ENCODE data around the gene ZNF142. TPM values are rescaled to one million over a fixed set of nuclear protein-coding genes. Genes with fewer than 3 reads are reported as not detected.

The ZNF142 gene
- total RNA-seq, 1 donor = 23.4 TPM

DNA sequence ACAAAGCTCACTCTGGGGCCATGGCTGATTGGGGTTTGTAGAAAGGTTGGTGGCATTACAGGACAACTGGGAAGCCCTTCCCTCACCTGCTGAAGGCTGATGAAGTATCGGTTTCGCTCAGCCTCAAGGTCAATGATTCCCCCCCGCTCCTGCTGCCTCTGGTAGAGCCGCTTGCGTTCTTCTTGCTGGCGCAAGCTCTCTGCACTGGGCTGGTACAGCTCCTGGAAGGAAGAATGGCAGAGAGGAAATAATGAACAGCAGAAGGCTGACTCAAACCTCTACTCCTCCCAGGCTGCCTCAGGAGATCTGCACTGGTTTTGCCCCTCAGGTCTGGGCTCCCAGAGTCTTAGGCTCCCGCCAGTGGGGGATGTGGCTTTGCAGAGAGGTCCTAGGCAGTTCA lies 5.2 kb upstream of the ZNF142 start:
- no peaks in the 10 kb centered on the region for H3K9me3 ChIP-seq (ENCODE audit: low read depth, low read length)
- peaks cover 7% of the 10 kb centered on the region for H3K4me1 ChIP-seq (ENCODE audit: insufficient read depth, low read length)
- H3K27me3 ChIP-seq (ENCODE audit: insufficient read depth, low read length) = no peaks in the 10 kb centered on the region
- no peak overlapping the region for H3K4me3 ChIP-seq (ENCODE audit: low read length)

DNA sequence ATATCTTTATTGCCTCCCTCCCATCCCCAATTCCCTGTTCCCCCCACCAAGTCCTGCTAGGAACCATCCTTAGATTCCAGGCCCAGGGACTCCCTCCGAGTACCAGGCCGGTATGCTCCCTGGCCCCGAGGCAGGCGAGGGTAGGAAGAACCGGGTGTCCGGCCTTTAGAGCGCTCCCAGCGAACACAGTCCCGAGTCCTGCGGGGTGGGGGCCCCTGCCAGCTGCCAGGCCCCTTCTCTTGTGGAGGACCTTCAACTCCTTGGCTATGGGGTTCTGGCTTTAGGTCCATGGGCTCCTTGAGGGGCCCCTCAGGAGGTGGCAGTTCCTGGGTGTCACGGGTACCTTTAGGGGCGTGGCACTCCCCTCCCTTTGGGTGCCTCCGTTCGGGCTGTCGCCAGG lies 4.5 kb upstream of the ZNF142 start:
- Histone ChIP-seq H3K9me3 (ENCODE audit: low read depth, low read length) (no peaks in the 10 kb centered on the region), H3K4me3 (ENCODE audit: low read length) (no peak overlapping the region), H3K4me1 (ENCODE audit: insufficient read depth, low read length) (peaks cover 7% of the 10 kb centered on the region), H3K27me3 (ENCODE audit: insufficient read depth, low read length) (no peaks in the 10 kb centered on the region)

DNA sequence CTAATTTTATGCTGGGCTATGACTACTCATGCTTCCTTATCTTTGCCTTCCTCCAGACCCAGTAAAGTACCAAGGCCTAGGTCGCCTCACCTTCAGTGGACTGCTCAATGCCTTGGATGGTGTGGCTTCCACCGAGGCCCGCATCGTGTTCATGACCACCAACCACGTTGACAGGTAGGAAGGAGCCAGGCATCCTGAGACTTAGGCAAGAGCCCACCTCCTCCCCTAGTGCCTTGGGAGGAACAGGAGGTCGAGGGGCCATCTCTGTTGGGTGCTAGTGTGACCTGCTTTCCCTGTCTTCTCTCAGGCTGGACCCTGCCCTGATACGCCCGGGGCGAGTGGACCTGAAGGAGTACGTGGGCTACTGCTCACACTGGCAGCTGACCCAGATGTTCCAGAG lies 3.4 kb upstream of the ZNF142 start:
- Histone ChIP-seq H3K27me3 (ENCODE audit: insufficient read depth, low read length) (no peaks in the 10 kb centered on the region), H3K4me3 (ENCODE audit: low read length) (no peak overlapping the region), H3K4me1 (ENCODE audit: insufficient read depth, low read length) (peaks cover 16% of the 10 kb centered on the region), H3K9me3 (ENCODE audit: low read depth, low read length) (no peaks in the 10 kb centered on the region)

DNA sequence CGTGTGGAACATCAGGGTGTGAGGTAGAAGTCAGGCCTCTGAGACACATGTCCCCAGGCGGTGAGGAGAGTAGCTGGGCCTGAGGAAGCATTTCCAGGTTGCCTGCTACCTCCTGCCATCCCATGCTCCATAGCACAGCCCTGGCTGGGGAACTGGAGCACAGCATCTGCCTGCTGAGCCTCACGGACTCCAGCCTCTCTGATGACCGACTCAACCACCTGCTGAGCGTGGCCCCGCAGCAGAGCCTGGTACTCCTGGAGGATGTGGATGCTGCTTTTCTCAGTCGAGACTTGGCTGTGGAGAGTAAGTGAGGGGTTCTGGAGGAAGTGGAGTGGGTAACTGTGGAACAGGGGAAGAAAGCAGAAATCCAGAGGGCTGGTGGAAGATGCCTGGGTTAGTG lies 3.0 kb upstream of the ZNF142 start:
- Histone ChIP-seq H3K27me3 (ENCODE audit: insufficient read depth, low read length) (no peaks in the 10 kb centered on the region), H3K4me1 (ENCODE audit: insufficient read depth, low read length) (peaks cover 16% of the 10 kb centered on the region), H3K4me3 (ENCODE audit: low read length) (no peak overlapping the region), H3K9me3 (ENCODE audit: low read depth, low read length) (no peaks in the 10 kb centered on the region)

DNA sequence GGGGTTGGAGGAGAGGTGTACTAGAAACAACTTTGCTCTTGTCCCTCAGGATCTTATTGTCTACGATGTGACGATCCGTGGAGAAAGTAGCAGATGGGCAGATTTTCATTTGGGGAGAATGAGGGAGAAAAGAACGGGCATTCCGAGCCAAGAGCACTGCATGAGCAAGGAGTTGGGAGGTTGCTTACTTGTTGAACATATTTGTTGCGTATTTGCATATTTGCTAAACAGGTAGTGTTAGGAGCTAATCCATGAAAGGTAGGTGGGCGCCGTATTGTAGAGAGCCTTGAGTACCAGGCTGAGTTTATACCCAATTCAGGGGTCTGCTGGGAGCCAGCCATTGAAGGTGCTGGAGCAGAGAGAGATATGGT lies 550 bp upstream of the ZNF142 start:
- Histone ChIP-seq H3K4me1 (ENCODE audit: insufficient read depth, low read length) (peaks cover 16% of the 10 kb centered on the region), H3K4me3 (ENCODE audit: low read length) (peak overlapping the region; percentile 83), H3K9me3 (ENCODE audit: low read depth, low read length) (no peaks in the 10 kb centered on the region), H3K27me3 (ENCODE audit: insufficient read depth, low read length) (no peaks in the 10 kb centered on the region)

DNA sequence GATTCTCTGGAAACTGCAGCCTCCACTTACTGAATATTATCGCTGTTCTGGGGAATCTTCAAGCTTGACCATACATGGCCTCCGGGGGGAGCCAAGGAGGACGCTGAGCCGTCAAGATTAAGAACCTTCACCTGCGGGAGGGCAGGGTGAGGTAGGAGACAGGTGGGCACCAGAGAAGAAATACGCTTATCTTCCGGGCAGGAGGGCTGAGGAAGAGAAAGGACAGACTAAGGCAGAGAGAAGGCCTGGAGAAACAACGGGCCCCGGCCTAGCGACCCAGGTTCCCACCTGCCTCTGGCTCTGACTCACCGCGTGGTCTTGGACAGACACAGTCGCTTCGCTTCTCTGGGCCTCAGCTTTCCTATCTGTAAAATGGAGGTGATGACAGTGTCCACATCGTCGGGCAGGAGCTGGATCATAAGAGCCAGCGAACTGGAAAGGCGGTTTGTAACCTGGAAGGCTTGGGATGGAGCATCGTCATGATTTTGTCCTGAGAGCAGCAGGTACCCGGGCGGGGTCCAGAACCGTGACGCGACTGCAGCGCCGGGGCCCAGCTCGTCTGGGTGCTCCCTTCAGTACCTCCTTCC lies 659 bp downstream of the ZNF142 start:
- H3K27me3 ChIP-seq (ENCODE audit: insufficient read depth, low read length) = no peaks in the 10 kb centered on the region
- H3K4me3 ChIP-seq (ENCODE audit: low read length) = peak overlapping the region; percentile 83
- no peaks in the 10 kb centered on the region for H3K9me3 ChIP-seq (ENCODE audit: low read depth, low read length)
- H3K4me1 ChIP-seq (ENCODE audit: insufficient read depth, low read length) = peaks cover 16% of the 10 kb centered on the region

DNA sequence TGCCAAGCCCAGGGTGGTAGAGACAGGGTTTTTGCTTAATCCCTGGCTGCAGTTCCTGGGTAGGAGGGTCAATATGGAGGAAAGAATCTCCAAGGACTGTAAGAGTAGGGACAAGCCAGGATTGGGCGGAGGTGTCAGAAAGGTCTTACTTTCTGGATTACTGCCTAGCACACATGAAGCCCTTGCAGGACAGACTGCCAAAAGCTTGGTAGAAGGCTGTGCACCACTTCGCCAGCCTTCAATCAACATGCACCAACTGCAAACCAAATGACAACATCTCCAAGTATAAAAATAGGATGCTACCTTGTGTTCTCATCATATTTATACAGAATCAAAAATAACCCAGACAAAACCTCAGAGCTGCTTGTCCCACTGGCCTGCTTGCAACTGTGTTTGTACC lies 3.7 kb downstream of the ZNF142 start:
- Histone ChIP-seq H3K9me3 (ENCODE audit: low read depth, low read length) (no peaks in the 10 kb centered on the region), H3K4me3 (ENCODE audit: low read length) (no peak overlapping the region), H3K27me3 (ENCODE audit: insufficient read depth, low read length) (no peaks in the 10 kb centered on the region), H3K4me1 (ENCODE audit: insufficient read depth, low read length) (peaks cover 16% of the 10 kb centered on the region)

DNA sequence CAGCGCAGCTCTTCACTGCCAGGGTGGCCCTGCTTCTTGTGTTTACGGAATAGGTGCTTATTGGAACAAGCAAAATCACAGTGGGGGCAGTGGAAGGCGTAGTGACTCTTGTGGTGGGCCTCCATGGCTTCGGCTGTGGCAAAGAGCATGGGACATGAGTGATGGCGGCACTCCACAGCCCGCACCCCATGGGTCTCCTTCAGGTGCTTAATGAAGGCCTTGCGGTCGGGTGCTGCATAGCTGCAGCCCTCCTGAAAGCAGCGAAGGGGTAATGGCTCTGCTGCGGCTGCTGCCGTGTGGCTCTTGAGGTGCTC lies 10.7 kb downstream of the ZNF142 start:
- no peaks in the 10 kb centered on the region for H3K9me3 ChIP-seq (ENCODE audit: low read depth, low read length)
- H3K27me3 ChIP-seq (ENCODE audit: insufficient read depth, low read length) = no peaks in the 10 kb centered on the region
- H3K4me3 ChIP-seq (ENCODE audit: low read length) = no peak overlapping the region
- H3K4me1 ChIP-seq (ENCODE audit: insufficient read depth, low read length) = no peaks in the 10 kb centered on the region

DNA sequence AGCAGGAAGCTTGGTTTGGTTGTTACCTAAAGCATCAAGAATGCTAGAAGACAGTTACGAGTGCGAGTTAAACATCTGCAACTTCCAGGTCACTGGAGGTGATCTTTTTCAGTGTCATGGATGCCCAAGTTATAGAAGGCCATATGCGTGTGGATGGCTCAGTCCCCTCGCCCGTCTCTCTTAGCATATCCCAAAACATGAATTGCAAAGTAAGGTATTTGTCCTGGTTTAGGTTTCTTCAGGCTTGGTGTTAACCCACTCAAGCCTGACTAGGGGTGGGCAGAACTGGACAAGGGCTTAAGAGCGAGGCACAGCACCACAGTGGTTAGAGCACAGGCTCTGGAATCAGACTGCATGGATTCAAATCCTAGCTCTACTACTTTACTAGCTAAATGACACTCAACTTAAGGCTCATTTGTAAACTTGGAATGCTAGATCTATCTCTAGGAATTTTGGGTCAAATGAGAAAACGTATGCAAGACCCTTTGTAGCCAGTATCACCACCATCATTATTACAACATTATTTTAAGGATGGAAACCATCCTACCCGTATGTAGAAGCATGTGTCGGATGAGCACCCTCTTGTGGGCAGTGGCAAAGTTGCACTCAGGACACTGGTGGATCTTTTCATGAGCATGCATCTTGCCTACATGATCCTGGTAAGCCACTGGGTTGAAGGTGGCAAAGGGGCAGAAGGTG lies 11.2 kb downstream of the ZNF142 start:
- Histone ChIP-seq H3K27me3 (ENCODE audit: insufficient read depth, low read length) (no peaks in the 10 kb centered on the region), H3K4me1 (ENCODE audit: insufficient read depth, low read length) (no peaks in the 10 kb centered on the region), H3K4me3 (ENCODE audit: low read length) (no peak overlapping the region)

DNA sequence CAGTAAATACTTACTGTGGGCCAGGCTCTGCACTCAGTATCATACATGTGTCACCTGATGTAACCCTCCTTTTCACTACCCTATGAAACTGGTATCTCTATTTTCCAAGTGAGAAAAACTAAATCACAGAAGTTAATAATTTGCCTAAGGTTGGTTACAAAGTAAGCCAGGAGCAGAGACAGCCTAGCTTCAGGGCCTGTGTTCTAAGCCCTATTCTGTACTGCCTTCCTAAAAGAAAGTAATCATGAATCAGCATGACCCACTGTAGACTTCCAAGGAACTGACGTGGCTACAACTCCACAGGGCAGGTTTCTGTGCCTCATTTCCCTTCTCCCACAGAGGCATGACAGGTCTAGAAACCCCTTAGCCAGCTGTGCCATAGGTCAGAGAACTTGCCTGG lies 14.3 kb downstream of the ZNF142 start:
- Histone ChIP-seq H3K4me1 (ENCODE audit: insufficient read depth, low read length) (no peaks in the 10 kb centered on the region), H3K27me3 (ENCODE audit: insufficient read depth, low read length) (no peaks in the 10 kb centered on the region), H3K4me3 (ENCODE audit: low read length) (no peak overlapping the region), H3K9me3 (ENCODE audit: low read depth, low read length) (no peaks in the 10 kb centered on the region)

More for the DNA sequence above, 11.2 kb downstream of the ZNF142 start:
- no peaks in the 10 kb centered on the region for H3K9me3 ChIP-seq (ENCODE audit: low read depth, low read length)

DNA sequence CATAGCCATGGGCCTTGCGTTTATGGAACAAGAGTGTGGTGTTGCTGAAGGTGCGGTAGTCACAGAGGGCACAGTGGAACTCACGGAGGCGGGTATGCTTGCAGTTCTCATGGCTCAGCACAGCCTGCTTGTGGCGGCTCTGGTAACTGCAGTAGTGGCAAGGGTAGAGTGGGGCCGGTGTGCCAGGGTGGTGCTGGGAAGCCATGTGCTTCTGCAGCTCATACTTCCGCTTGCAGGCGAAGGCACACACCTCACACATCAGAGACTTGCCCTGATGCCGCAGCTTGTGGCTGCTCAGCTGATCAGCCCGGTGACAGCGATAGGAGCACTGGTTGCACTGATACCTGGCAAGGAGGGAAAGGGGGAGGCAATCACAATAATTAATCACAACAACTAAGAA lies 14.7 kb downstream of the ZNF142 start:
- Histone ChIP-seq H3K4me1 (ENCODE audit: insufficient read depth, low read length) (no peaks in the 10 kb centered on the region), H3K27me3 (ENCODE audit: insufficient read depth, low read length) (no peaks in the 10 kb centered on the region), H3K9me3 (ENCODE audit: low read depth, low read length) (no peaks in the 10 kb centered on the region), H3K4me3 (ENCODE audit: low read length) (no peak overlapping the region)

DNA sequence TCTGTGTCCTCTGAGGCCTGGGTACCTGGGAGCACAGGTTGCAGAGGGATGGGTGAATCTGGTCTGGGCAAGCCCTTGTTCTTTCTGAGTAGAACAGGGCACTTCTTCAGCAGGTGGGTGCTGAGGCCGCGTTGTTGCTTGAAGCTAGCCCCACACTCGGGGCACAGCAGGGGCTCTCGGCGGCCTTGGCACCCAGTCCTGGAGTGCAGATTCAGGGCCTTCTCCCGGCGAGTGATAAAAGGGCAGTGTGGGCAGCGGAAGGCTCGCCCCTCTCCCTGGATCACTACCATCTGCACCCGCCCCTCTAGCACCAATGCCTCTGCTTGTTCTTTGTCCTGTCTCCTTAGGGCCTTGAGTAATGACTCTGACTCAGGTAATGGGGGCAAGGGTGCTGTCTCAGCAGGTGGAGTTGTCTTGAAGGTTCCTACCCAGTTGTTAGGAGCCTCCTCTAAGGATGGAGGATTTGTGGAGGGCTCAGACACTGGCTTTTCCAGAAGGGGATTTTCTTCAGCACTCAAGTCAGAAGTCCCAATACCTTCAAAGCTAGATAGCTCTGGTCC lies 15.6 kb downstream of the ZNF142 start:
- Histone ChIP-seq H3K27me3 (ENCODE audit: insufficient read depth, low read length) (no peaks in the 10 kb centered on the region), H3K4me1 (ENCODE audit: insufficient read depth, low read length) (no peaks in the 10 kb centered on the region), H3K9me3 (ENCODE audit: low read depth, low read length) (no peaks in the 10 kb centered on the region), H3K4me3 (ENCODE audit: low read length) (no peak overlapping the region)

DNA sequence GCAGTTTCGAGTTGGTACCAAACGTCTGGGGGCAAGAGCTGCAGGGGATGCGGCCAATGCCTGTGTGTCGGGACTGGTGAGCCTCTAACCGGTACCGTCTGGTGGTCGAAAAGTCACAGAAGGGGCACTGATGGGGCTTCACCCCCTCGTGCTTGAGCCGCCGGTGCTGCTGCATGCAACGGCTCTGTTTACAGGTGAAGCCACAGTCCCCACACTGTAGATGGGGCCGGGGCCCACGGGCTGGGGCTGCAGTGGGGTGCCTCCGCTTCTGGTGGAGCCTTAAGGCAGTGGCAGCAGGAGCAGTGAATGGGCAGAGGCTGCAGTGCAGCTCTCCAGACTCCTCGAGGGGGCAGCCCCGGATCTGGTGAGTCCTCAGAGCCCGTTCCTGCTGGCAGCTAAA lies 16.6 kb downstream of the ZNF142 start:
- no peak overlapping the region for H3K4me3 ChIP-seq (ENCODE audit: low read length)
- H3K9me3 ChIP-seq (ENCODE audit: low read depth, low read length) = no peaks in the 10 kb centered on the region
- H3K27me3 ChIP-seq (ENCODE audit: insufficient read depth, low read length) = no peaks in the 10 kb centered on the region
- H3K4me1 ChIP-seq (ENCODE audit: insufficient read depth, low read length) = no peaks in the 10 kb centered on the region

DNA sequence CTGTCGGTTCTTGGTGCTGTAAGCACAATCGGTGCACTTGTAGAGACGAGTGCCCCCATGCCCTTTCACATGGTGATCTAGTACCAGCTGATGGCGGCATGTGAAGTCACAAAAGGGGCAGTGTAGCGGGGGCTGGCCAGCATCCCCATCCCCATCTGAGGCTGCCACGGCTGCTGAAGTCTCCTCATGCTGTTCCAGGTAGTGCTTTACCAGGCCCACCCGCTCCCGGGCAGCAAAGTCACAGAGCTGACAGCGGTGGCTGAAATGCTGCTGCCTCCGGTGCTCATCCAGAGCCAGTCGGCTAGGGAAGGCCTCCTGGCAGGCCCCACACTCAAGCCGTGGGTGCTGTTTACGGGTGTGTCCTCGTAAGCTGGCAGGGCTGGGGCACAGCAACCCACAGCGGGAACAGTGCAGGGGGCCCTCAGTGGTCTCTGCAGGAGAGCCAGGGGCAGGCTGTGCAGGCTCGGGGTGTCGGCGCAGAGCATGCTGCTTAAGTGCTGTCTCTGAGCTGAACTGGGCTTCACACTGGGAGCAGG lies 17.2 kb downstream of the ZNF142 start:
- no peaks in the 10 kb centered on the region for H3K27me3 ChIP-seq (ENCODE audit: insufficient read depth, low read length)
- no peak overlapping the region for H3K4me3 ChIP-seq (ENCODE audit: low read length)
- H3K4me1 ChIP-seq (ENCODE audit: insufficient read depth, low read length) = no peaks in the 10 kb centered on the region
- H3K9me3 ChIP-seq (ENCODE audit: low read depth, low read length) = no peaks in the 10 kb centered on the region

DNA sequence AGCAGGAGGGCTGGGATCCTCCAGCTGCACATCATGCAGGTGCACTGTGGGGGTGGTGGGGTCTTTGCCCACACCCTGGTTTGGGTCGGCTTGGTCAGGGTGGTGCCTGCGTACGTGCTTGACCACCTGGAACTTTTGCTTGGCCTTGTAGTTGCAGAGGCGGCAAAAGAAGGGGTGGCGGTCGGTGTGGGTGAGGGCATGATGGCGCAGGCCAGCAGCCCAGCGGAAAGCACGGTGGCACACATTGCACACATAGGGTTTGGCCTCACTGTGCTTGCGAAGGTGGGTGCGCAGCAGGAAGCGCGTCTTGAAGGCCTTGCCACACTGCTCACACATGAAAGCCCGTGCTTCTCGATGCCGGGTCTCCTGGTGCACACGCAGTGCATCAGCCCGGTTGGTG lies 21.1 kb downstream of the ZNF142 start:
- H3K4me3 ChIP-seq (ENCODE audit: low read length) = no peak overlapping the region
- no peaks in the 10 kb centered on the region for H3K4me1 ChIP-seq (ENCODE audit: insufficient read depth, low read length)
- H3K27me3 ChIP-seq (ENCODE audit: insufficient read depth, low read length) = no peaks in the 10 kb centered on the region
- no peaks in the 10 kb centered on the region for H3K9me3 ChIP-seq (ENCODE audit: low read depth, low read length)

DNA sequence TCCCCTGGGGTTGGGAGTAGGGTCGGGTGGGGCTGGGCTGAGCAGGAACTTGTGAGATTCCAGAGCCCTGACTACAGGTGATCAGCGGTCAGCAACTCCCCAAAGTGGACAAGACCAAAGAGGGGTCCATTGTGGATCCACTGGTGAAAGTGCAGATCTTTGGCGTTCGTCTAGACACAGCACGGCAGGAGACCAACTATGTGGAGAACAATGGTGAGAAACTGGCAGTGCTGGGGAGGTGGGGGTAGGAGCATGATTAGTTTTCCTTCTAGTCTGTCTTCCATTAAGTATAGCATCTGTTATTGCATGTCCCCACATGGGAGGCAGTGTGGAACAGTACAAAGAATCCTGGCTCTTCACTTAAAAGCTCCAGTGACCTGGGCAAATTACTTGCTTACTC lies 23.7 kb downstream of the ZNF142 start:
- no peaks in the 10 kb centered on the region for H3K4me1 ChIP-seq (ENCODE audit: insufficient read depth, low read length)
- H3K27me3 ChIP-seq (ENCODE audit: insufficient read depth, low read length) = no peaks in the 10 kb centered on the region
- H3K9me3 ChIP-seq (ENCODE audit: low read depth, low read length) = no peaks in the 10 kb centered on the region
- H3K4me3 ChIP-seq (ENCODE audit: low read length) = no peak overlapping the region

All from mononuclear cell (primary cell).